ENCODE results near the gene IFI44L.

- TF ChIP-seq EZH2 (IDR thresholded peaks at IDR 0.05) (no peak), POLR2AphosphoS5 (IDR thresholded peaks at IDR 0.05; ENCODE audit: borderline replicate concordance, low read depth, low read length) (no peak), FOXP2 (optimal IDR thresholded peaks at IDR 0.05; ENCODE audit: control extremely low read depth, extremely low read length, insufficient read depth) (no peak)
Observed at GRCh38 chr1:78622548-78622947, 2.3 kb downstream of the IFI44L start.

Measured in SK-N-MC (cell line).